ENCODE measurements around the gene CD5L. TPM values are rescaled to one million over a fixed set of nuclear protein-coding genes. Genes with fewer than 3 reads are reported as not detected.

Gene CD5L
- total RNA-seq, 2 donors from 2014 or later, result not detected

GRCh38 chr1:157833145-157833544 is 8.5 kb downstream of the CD5L start:
- DNase-seq, result no peak
- no peaks in the 10 kb centered on the region for H3K9me3 ChIP-seq
- intact Hi-C loops (cut with DNase I), result no loop called here
- H3K27ac ChIP-seq, result no peak overlapping the region
- no peaks in the 10 kb centered on the region for H3K27me3 ChIP-seq
- no peaks in the 10 kb centered on the region for H3K4me1 ChIP-seq
- no peak for ATAC-seq
- no peak overlapping the region for H3K4me3 ChIP-seq
- 60 to 73% methylated on average over 6 of the region's 6 CpGs for WGBS, 2 donors
- no peak for TF ChIP-seq CTCF (IDR thresholded peaks at IDR 0.05)
- TF ChIP-seq POLR2A (IDR thresholded peaks at IDR 0.05), result no peak
- H3K36me3 ChIP-seq (replicated peaks in 1 of 2; ENCODE audit: insufficient read depth in 1 of 2, low read depth in 2 of 2), result no peaks in the 10 kb centered on the region

- WGBS, 2 donors, result 18 to 30% methylated on average over 4 of the region's 4 CpGs
- intact Hi-C loops (cut with DNase I), result no loop called here
Measured at GRCh38 chr1:157831968-157832626, 9.5 kb downstream of the CD5L start.

GRCh38 chr1:157830887-157831286 is 10.7 kb downstream of the CD5L start:
- no peak for TF ChIP-seq CTCF (IDR thresholded peaks at IDR 0.05)
- TF ChIP-seq POLR2A (IDR thresholded peaks at IDR 0.05), result no peak
- Histone ChIP-seq H3K4me1 (no peaks in the 10 kb centered on the region), H3K36me3 (replicated peaks in 1 of 2; ENCODE audit: insufficient read depth in 1 of 2, low read depth in 2 of 2) (no peaks in the 10 kb centered on the region), H3K4me3 (no peak overlapping the region), H3K27ac (no peak overlapping the region), H3K27me3 (no peaks in the 10 kb centered on the region), H3K9me3 (no peaks in the 10 kb centered on the region)
- no peak for ATAC-seq
- 57 to 77% methylated on average over 2 of the region's 2 CpGs for WGBS, 2 donors
- no peak for DNase-seq
- intact Hi-C loops (cut with DNase I), result no loop called here

More at GRCh38 chr1:157831968-157832626, 9.5 kb downstream of the CD5L start:
- TF ChIP-seq CTCF (IDR thresholded peaks at IDR 0.05), result no peak
- H3K4me3 ChIP-seq, result no peak overlapping the region
- H3K27me3 ChIP-seq, result no peaks in the 10 kb centered on the region
- no peak for ATAC-seq
- H3K36me3 ChIP-seq (replicated peaks in 1 of 2; ENCODE audit: insufficient read depth in 1 of 2, low read depth in 2 of 2), result no peaks in the 10 kb centered on the region
- no peaks in the 10 kb centered on the region for H3K9me3 ChIP-seq
- H3K4me1 ChIP-seq, result no peaks in the 10 kb centered on the region
- DNase-seq, result no peak
- H3K27ac ChIP-seq, result no peak overlapping the region

GRCh38 chr1:157829711-157830110 is 11.9 kb downstream of the CD5L start:
- Histone ChIP-seq H3K4me3 (no peak overlapping the region), H3K9me3 (no peaks in the 10 kb centered on the region), H3K4me1 (no peaks in the 10 kb centered on the region), H3K27me3 (no peaks in the 10 kb centered on the region), H3K36me3 (replicated peaks in 1 of 2; ENCODE audit: insufficient read depth in 1 of 2, low read depth in 2 of 2) (no peaks in the 10 kb centered on the region), H3K27ac (no peak overlapping the region)
- WGBS, 2 donors, result 63 to 71% methylated on average over 3 of the region's 3 CpGs
- DNase-seq (no peak), ATAC-seq (no peak)
- TF ChIP-seq CTCF (IDR thresholded peaks at IDR 0.05) (no peak), POLR2A (IDR thresholded peaks at IDR 0.05) (no peak)
- intact Hi-C loops (cut with DNase I), result no loop called here

GRCh38 chr1:157829210-157829609 is 12.4 kb downstream of the CD5L start:
- DNase-seq (no peak), ATAC-seq (no peak)
- Histone ChIP-seq H3K27ac (no peak overlapping the region), H3K4me3 (no peak overlapping the region), H3K36me3 (replicated peaks in 1 of 2; ENCODE audit: insufficient read depth in 1 of 2, low read depth in 2 of 2) (no peaks in the 10 kb centered on the region), H3K4me1 (no peaks in the 10 kb centered on the region), H3K27me3 (no peaks in the 10 kb centered on the region), H3K9me3 (no peaks in the 10 kb centered on the region)
- TF ChIP-seq CTCF (IDR thresholded peaks at IDR 0.05) (no peak), POLR2A (IDR thresholded peaks at IDR 0.05) (no peak)
- intact Hi-C loops (cut with DNase I), result no loop called here
